NCI-H2227 (cell line): Measurements from ENCODE around the gene SLC22A5.

Experiments
- DNase-seq: peaks from one replicate; lab custom pipeline; 2025; ENCODE audit not compliant: unreplicated experiment; lab: John Stamatoyannopoulos, UW

Gene SLC22A5

GRCh38 chr5:132365213-132365612 is 4.3 kb upstream of the SLC22A5 start:
- no peak for DNase-seq

DNA sequence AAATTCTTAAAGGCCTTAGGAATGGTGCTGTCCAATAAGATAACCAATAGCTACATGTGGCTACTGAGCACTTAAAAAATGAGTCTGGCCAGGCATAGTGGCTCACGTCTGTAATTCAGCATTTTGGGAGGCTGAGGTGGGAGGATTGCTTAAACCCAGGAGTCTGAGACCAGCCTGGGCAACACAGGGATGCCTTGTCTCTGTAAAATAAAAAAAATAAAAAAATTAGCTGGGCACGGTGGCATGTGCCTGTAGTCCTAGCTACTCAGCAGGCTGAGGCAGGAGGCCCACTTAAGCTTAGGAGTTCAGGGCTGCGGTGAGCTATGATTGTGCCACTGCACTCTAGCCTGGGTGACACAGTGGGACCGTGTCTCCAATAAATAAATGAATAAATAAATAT is 1.3 kb upstream of the SLC22A5 start:
- no peak for DNase-seq

- no peak for DNase-seq
Observed at GRCh38 chr5:132369007-132369473, 470 bp upstream of the SLC22A5 start.

DNA sequence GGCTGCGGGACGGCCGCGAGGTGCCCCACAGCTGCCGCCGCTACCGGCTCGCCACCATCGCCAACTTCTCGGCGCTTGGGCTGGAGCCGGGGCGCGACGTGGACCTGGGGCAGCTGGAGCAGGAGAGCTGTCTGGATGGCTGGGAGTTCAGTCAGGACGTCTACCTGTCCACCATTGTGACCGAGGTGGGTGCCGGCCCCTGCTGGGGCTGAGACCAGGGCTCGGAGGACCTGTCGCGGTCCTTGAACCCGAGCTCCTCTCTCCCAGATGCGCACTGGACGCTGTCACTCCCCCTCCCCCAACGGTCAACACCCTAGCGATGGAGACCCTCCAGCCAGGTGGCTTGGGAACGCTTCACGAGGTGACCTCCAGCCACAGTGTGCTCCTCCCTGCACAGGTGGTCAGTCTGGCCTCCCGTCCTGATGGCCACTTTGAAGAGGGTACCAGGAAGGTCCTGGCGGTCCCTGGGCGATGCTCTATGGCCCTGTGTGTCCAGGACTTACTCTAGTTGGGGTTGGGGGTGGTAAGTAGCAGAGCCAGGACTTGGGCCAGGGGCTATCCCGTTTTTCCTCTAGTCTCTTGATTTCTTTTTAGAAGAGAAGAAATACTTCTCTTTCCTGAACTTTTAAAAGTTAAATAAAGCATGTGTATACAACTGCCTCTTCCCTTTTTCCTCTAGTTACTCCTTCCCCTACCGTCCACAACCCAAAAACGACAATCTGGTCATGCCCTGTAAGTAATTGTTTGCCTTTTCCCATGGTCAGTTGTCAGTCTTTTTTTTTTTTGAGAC is 866 bp downstream of the SLC22A5 start:
- no peak for DNase-seq

- DNase-seq, result no peak
Observed at GRCh38 chr5:132370971-132371602, 1.6 kb downstream of the SLC22A5 start.

DNA sequence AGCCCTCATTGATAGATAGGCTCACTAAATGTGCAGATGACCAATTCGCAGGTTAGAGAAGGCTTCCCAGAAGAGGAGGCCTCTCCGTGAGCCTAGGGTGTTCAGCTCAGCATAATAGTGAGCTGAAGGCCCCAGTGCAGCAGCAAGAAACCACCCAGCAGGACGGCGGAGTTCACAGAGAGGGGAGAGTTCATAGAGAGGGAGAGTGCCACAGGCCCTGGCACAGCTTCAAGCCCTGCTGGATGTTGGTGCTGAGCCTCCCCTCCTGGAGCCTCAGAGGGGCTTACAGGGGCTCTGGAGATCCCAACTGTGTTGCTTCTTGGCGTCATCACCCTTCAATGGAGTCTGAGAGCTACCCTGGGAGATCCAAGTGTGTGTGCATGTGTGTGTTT is 2.1 kb downstream of the SLC22A5 start:
- no peak for DNase-seq

DNA sequence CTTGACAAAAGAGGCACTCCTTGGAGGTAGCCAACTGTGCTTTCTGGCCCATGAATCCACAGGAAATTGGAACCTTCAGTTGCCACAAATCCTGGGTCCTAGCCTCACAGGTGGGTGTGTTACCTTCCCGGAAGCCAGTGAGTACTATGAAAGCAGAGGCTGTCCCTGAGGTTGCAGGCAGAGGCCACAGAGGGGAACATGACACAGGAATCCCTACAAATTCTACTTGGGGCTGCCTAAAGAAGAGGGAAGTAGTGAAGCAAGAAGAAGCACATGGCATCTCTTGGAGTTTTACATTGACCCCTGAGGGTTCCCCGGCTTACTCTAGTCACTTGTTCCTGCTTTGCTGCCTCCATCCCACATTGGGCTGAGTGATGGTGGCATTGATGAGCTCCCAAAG is 2.6 kb downstream of the SLC22A5 start:
- no peak for DNase-seq

DNA sequence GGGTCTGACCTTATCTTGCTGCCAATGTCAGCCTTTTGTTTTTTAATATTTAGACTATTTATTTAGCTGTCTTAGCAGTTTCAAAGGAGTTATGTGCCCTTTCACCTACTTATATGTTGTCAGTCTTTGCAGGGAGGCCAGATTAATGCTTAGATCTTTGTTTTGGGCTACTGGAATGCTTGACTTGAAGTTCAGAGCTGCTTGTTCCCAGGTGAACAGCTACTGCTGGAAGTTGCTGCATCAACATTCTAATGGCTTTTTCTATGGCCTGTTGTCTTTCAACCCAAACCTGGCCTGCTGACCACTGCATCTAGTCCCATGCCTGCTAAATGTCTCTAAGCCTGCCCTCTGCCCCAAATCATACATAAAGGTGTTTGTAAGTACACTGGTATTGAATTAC is 3.0 kb downstream of the SLC22A5 start:
- no peak for DNase-seq

GRCh38 chr5:132375957-132376356 is 6.4 kb downstream of the SLC22A5 start:
- DNase-seq, result no peak

- no peak for DNase-seq
Observed at GRCh38 chr5:132376694-132377641, 7.5 kb downstream of the SLC22A5 start.

DNA sequence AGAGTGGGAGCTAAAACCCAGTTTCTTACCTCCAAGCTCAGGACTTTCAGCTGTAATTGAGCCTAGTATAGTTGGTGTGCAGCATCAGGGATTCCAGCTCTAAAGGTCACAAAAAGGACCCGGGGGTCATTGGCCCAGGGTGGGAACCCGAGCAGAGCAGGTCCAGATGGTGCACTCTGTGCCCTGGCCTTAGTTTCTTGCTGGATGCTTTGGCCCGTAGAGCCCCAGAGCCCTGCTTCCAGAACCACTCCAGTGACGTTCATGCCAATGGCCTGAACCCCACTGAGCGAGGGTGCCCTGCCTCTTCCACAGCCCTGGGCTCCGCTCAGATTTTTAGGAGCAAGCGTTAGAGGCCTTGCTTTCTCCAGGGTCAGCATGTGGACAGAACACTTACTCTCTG is 8.2 kb downstream of the SLC22A5 start:
- no peak for DNase-seq

- DNase-seq, result no peak
Observed at GRCh38 chr5:132378580-132378979, 9.1 kb downstream of the SLC22A5 start.

DNA sequence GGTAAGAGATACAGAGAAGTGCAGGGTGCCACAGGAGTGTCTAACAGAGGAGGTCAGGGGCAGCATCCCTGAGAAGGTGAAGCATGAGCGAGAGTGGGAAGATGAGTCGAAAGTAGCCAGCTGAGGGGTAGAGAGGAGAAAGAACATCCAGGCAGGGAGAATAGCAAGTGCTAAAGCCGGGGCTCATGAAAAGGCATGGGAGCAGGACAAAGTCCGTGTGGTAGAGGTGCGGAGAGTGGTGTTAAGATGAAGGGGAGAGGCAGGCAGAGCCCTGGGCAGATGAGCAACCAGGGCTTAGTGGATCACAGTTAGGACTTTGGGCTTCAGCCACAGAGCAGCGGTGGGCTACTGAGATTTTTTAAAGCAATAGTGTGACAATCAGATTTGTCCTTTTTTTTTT is 10.5 kb downstream of the SLC22A5 start:
- DNase-seq, result no peak

DNA sequence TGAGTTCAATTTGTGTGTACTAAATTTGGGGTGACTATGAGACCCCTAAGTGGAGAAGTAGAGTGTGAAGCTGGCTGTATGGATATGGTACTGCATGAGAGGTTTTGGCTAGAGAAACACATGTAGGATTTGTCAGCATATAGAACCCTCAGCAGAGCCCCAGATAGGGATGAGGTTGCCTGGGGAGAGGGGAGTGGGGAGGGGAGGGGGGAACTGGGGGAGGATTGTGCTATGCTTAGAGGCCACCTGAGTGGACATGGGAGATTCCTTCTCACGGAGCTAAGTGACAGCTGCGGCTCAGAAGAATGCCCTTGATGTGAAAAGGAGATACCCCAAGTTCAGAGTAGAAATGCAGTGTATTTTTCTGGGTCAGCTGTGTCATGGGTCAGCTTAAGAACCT is 11.2 kb downstream of the SLC22A5 start:
- DNase-seq, result no peak

DNA sequence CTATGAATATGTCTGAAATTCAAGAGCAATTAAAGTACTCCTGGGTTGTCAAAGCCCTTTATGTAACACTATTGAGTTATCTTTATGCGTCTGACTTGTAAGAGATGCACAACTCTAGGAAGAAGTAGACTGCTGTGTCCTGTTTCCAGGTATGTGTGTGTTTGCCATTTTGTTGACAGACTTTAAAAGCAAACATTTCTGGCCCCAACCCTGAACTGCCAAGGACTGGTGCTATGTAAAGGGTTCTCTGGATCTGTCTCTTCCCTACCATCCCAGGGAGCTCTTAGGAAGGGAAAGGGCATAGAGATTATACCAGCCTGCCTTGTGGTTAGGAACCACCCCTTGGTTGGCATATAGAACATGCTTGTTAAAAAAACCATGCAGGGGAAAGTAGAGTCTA is 12.1 kb downstream of the SLC22A5 start:
- no peak for DNase-seq

DNA sequence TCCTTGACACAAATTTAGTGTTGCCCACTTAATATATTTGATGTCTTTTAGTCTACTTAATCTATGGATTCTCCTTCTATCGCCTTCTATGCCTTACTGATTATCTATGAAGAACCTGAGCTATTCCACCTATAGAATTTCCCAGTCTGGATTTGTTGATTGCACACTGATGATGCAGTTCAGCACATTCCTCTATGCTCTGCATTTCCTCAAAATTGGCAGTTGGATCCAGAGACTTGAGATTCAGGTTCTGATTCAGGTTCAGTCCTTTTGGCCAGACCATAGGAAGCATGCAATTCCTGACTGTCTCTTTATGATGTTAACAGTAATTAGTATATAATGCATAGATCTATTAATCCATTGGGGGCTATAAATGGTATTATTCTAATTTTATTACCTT is 13.8 kb downstream of the SLC22A5 start:
- DNase-seq, result no peak

- no peak for DNase-seq
Observed at GRCh38 chr5:132383984-132384383, 14.5 kb downstream of the SLC22A5 start.

DNA sequence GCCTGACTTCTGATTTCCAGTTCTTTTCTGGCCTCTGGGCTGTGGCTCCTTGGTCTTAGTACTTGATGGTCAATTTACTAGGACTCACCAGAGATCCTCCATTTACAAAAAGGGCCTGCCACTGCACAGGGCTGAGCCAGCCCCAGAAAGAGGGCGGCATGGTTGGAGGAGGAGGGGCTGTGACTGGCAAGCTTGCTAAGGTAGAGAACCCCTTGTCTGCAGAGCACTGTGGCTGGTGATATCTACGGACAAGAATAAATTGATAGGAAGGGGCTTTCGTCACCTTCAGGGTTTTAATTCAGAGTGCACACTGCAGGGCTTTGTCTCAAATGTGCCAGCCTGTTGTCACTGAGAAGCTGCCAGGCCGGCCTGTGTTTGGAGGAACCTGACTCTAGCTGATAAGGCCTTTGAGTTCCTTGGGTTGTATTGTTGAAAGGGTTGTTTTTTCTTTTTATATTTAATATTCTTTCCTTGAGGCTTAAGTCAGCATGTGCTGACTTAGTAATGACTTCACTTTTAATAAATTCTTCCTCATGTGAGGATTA is 15.1 kb downstream of the SLC22A5 start:
- DNase-seq, result no peak

DNA sequence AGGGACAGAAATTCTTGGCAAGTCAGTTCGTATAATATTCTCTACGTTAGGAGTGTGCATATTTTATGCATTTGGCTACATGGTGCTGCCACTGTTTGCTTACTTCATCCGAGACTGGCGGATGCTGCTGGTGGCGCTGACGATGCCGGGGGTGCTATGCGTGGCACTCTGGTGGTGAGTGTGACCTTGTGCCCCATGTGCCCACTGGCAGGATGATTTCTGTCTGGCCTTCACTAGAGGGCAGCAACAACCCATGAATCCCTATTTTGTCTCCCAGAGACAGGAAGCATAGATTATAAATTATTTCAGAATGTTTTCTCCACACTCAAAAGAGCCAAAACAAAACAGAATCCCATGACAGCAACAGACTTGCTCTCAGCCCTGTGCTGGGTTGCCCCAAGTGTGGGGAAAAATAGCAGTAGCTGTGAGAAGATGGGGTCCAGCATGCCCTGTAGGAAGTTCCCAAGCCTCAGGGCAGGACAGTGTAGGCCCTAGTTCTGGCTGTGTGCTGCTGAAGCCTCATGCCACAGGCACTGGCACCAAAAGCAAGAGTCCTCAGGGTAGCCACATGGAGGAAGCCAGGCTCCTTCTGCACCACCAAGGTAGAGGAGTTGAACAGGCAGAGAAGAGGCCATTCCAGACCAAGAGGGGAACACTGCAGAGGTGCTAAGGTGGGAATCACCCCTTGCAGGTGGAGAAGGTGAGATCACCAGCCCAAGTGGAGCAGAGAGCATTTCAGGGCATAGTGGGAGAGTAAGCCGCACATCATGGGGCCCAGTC is 16.0 kb downstream of the SLC22A5 start:
- DNase-seq, result peak; percentile 13

DNA sequence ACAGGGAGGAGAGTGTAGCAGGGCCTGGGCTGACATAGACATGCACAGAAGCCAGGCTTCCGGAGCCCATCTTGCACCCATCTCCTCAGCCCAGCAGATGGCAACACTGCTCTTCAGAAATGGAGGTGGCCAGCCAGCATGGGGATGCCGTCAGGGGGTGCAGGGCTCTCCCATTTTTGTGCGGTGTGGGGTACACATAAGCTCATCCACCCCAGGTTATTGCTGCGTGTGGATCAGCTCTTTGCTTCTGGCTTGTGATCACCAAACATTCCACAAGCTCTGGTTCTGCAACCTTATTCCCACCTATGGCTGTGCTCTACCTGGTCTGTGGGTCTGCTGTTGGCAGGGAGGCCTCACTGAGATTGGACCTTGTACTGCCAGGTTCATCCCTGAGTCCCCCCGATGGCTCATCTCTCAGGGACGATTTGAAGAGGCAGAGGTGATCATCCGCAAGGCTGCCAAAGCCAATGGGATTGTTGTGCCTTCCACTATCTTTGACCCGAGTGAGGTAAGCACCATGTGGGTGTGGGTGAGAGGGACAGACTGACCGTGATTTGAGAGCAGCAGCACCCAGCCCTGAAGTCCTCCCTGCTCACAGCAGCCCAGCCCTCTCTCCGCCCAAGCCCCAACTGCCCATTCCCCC is 17.3 kb downstream of the SLC22A5 start:
- DNase-seq, result peak; percentile 53
